Femur (tissue), 1 donor: ENCODE measurements around the gene ST8SIA5.

Experiments
- DNase-seq: peaks from one replicate; pipeline ENCODE4 v3.0.0-alpha.2; 2017

Gene ST8SIA5

DNA sequence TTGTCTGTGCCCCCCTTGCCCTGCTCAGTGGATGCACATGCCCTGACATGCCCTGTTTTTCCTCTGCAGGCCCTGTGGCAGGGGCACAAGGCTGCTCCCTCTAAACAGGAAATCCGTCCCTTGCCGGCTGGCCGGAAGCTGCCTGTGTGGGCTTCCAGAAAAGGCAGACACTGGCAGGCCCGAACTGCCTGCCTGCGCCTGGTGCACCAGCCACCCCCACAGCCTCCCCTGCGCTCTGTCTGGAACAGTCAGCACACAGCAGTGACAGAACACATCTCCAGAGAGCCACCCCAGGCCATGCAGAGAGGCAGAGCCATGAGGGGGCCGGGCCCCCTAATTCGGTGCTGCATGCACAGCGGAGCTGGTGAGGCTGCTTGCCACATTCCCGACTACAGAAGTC lies 133.3 kb downstream of the ST8SIA5 start:
- DNase-seq, result peak; percentile 35

DNA sequence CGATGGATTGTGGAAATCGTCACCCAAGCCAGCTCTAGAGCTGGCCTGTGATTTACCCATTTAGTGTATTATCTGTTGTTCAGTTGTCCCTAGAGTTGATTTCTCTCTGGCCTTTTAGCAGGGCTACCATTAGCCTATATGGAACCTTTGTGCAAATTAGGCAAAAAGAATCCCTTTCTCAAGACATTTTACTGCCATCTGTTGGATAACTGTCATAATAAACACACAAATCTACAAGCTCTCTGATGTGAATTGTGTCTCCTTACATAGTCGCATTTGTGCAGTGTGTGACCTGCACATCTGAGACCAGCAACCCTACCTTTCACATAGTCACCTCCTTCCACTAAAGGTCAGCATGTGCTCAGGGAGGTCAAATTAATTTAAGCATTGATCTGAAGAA lies 133.9 kb downstream of the ST8SIA5 start:
- no peak for DNase-seq

DNA sequence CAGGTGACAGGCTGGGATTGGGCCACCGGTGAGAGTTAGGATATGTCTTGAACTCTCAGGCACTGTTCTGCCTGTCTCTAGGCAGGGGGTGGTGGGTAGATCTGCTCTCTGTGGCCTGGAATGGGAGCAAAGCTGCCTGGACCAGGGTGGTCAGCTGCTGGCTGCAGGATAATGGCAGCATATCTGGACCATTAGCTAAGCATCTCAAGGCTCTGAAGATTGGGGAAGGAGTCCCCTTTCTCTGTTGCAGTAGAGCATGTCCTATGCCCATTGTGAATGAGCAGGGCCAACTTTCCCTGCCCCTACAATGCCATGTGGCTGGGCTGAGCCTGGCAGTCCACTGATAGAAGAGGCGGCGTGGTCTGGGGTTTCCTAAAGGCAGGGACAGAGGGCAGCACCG lies 134.4 kb downstream of the ST8SIA5 start:
- no peak for DNase-seq

DNA sequence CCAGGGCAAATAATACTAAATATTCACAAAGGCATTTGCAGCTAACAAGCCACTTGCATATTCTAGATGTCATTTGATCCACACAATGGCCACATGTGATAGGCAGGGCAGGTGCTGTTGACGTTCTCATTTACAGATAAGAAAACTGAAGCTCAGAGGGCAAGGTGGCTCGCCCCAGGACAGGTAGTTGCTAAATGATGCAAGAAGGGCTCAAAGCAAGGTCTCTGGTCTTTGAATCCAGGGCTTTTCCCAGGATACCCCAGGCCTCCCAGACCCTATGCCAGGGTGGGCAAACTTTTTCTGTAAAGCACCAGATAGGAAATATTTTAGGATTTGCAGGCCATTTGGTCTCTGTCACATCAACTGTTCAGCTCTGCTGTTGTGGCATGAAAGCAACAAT lies 135.0 kb downstream of the ST8SIA5 start:
- DNase-seq, result no peak

- no peak for DNase-seq
Measured at GRCh38 chr18:46621111-46621766, 135.6 kb downstream of the ST8SIA5 start.

DNA sequence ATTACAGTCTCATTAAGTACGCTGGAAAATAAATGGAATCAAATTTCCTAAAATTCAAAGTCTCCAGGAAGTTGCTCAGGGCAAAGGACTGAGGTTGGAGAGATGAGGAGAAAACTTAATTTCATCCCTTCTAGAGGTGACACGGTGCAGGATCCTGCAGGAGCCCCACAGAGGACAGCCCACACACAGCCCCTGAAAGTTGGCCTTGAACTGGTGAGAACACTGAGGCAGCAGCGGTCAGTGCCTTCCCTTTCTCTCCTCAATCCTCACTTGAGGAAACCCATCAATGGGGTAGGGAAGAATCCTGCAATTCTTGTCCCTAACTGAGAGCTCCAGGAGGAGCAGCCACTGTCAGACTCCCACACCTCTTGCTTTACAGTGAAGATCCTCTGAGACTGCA lies 137.3 kb downstream of the ST8SIA5 start:
- DNase-seq, result no peak
